GM18511 (cell line): ENCODE results near the gene RFNG.

Source experiments
- ATAC-seq: cut with Tn5 transposase; IDR thresholded peaks from one replicate; pipeline ENCODE4 v1.9.1; 2021; ENCODE audit warnings: mild to moderate bottlenecking, moderate library complexity; ENCODE audit not compliant: unreplicated experiment

RFNG gene

DNA sequence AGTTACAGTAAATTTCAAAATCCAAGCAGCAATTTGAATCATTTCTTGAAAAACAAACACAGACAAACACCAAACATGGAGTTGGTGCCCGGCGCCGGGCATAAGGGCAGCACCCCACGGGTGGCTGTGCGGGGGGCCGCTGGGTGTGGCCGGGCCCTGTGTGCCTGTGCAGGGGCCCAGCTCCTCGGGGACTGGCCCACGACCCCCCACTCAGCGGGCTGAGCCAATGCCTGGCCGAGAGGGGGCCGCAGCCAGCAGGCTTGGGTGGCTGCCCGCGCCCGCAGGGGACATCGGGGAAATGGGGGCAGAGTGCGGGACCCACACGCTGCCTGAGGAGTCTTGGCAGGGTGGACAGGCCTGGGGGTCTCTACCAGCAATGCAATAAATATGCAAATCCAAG, 26.8 kb upstream of the RFNG start:
- no peak for ATAC-seq

- no peak for ATAC-seq
These were observed 26.2 kb upstream of the RFNG start for GRCh38 chr17:82077617-82078358.

GRCh38 chr17:82076785-82077591, 25.4 kb upstream of the RFNG start:
- ATAC-seq = no peak

GRCh38 chr17:82076018-82076784, 24.6 kb upstream of the RFNG start:
- no peak for ATAC-seq

- no peak for ATAC-seq
These were observed 21.8 kb upstream of the RFNG start for GRCh38 chr17:82073446-82073845.

DNA sequence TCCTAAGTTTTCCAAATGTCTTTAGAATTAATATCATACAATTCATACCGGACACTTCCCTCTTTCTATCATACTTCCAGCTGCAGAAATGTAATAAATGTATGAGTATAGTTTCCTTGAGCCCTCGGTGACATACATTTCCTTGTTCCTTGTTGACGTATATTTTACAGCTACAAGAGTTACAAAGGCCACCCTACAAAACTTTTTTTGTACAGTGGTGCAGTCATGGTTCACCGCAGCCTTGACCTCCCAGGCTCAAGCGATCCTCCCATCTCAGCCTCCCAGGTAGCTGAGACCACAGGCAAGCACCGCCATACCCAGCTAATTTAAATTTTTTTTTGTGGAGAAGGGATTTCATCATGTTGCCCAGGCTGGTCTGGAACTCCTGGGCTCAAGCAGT, 21.2 kb upstream of the RFNG start:
- no peak for ATAC-seq

GRCh38 chr17:82070611-82071010, 19.0 kb upstream of the RFNG start:
- ATAC-seq = no peak

GRCh38 chr17:82065638-82066303, 14.2 kb upstream of the RFNG start, which contains the start of gene DUS1L:
TSS of gene DUS1L (minus strand) at chr17:82065804. CDS start at chr17:82065059, 745 bp downstream.
- ATAC-seq = peak; percentile 55

DNA sequence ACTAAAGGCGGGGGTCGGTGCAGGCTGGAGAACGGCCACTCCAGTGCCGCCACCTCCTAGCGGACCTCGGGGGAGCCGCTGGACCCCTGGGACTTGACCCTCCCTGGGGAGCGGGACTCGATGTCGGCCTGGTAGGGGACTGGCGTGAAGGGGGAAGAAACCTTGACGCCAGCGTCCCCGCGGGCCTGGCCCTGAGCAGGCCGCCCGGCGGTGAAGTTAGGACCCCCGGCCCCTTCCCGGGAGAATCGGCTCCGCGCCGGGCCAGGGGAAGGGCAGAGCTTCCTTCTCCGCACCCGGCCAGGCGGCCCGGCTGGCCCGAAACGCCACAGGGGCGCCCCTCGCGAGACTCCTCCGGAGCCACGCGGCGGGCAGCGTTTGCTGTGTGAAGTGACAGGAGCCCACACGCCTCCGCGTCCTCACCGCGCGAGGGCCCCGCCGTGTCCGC, 13.6 kb upstream of the RFNG start:
- peak; percentile 13 for ATAC-seq

DNA sequence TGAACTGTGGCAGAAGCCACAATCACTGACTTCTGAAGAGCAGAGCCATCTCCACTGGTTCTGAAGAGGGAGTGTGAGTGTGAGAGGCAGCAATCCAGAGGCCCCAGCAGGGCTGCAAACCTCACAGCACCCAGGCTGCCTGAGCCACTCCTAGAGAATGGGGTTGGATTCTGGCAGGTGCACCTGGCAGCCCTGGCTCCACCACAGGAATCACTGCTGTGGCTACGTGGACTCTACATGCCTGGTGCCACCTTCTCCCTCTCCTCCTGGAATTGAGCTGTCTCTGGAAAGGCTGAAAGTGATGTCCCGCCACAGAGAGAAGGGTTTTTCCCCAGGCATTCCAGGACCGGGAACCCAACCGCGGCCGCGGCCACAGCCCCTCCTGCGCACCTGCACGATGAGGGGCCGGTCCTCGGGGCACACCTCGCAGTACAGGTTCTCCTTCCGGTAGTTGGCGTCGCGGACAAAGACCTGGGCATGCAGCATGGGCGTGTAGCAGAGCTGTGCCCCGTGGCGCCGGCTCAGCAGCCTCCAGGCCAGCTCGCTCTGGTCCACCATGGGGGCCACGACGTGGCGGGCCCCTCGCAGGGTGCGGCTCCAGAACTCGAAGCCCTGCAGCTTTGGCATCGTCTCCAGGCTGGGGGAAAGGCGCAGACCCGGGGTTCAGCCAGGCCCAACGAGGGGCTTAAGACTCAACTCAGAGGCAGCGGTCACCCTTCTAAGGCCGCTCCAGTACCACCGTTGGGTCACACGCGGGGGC, 13.0 kb upstream of the RFNG start:
- ATAC-seq = no peak

DNA sequence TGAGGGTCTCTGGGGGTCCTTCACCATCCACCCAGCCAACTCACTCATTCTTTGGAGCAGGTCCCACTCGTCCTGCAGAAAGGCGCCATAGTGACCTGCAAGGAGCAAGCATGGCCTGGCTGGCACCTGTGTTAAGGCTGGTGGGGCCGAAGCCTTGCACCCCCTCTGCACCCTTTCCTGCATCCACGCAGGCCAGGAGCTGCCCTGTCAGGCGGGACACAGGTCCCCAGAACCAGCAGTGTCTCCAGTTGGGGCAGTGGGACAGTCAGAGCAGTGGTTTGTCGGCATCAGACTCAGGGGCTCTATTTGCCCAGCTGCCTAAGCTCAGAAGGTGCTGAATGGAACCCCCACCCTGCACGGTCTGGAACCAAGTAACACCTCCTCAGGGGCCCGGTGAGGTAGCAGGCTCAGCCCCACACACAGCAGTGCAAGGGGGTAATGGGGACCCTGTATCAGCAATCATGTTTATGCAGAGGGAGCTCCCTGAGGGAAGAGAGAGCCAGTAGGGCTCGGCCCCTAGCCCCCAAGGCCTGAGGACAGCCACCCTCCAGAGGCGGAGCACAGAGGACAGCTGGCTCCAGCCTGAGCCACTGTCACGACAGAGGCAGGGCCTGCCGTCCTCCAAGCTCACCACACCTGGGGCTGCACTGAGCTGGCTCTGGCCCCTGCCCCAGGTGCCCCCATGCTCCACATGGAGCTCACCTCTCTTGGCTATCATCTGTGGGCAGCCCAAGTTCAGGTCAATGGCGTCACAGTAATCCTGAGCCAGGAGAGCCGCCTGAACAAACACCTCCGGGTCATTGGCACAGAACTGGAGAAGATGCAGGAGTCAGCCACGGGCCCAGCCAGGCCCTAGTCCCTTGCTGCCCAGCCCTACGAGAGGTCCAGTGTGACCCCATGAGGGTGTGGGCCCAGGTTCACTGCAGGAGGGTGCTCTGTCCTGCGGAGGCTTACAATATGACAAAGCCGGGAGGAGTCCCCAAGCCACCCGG, 12.1 kb upstream of the RFNG start:
- no peak for ATAC-seq

DNA sequence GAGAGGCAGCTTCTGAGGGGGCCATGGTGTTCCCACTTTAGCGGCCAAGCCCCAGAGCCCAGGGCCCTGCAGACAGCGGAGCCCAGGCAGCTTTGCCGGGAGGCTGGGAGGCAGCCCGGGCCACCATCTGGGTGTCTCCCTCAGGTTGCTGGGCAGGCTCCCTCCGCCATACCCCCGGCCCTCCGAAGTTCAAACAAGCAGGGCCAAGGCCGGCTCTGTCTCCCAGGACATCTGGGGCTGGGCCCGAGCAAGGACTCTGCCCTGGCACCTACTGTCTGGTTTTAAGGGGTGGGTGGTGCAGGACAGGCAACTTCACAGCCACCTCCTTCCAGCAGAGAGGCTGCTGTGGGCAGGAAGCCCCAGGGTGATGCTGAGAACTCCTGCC, 11.4 kb upstream of the RFNG start:
- ATAC-seq = no peak

GRCh38 chr17:82062076-82062983, 10.7 kb upstream of the RFNG start:
- ATAC-seq = no peak

GRCh38 chr17:82061047-82061925, 9.7 kb upstream of the RFNG start:
- no peak for ATAC-seq

GRCh38 chr17:82060614-82061013, 9.0 kb upstream of the RFNG start:
- ATAC-seq = no peak

DNA sequence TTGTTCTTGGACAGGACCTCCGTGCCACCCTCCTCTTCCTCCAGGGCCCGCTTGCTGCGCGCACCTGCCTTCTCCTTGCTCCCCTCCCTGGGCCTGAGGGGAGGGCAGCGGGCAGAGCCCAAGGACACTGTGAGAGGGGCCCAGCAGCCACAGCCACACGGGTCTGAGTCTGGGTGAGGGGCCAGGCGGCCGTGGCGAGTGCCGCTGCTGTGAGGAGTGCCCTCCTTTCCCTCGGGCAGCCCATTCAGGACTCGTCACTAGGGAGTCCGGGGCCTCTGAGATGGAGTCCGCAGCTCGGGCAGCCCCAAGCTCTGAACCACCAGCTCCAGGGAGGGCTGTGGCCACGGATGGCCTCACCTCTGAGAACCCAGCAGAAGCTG, 8.4 kb upstream of the RFNG start:
- no peak for ATAC-seq
